SU-DHL-6 (cell line): Measurements from ENCODE around the gene HMGN4.

Source experiments
- CTCF ChIP-seq: fragments of 200-600 bp; sonication (generic); IDR thresholded peaks from one replicate; pipeline ENCODE4 v1.5.1; 2017; ENCODE audit warnings: antibody characterized with exemption, mild to moderate bottlenecking, low read length, moderate library complexity; ENCODE audit not compliant: insufficient read depth, poor library complexity, severe bottlenecking
- EZH2phosphoT487 ChIP-seq: fragments of 200-600 bp; sonication (generic), shearing (Covaris generic); conservative IDR thresholded peaks from 2 replicates; pipeline ENCODE4 v1.6.1; 2018; ENCODE audit warnings: mild to moderate bottlenecking, antibody characterized with exemption, low read length, moderate library complexity, mixed read lengths

- TF ChIP-seq CTCF: no peak
- TF ChIP-seq EZH2phosphoT487: no peak
These were observed at the start of gene HMGN4 for GRCh38 chr6:26537846-26538571.
